Renal cortex interstitium (tissue), 11 donors: ENCODE measurements around the gene ERC1. TPM values are rescaled to one million over a fixed set of nuclear protein-coding genes. Genes with fewer than 3 reads are reported as not detected.
"Not testable (repeated sequence)": the region's sequence is repeated elsewhere in the genome, so short reads cannot be mapped to it uniquely, and the experiment has no call there.

Source experiments
- DNase-seq, 11 donors: peaks; one replicate each; pipeline ENCODE4 v3.0.0-alpha.2; 2013; ENCODE audit warnings: low read depth in 9 of 11, low spot score in 4 of 11; ENCODE audit errors: extremely low read depth in 1 of 11
- polyA plus RNA-seq, 3 donors: library from polyadenylated mRNA; unstranded; fragments of 120-200 nt; gene quantifications; one replicate each; pipeline ENCODE4 v1.2.1, GENCODE V29; 2013; ENCODE audit not compliant: insufficient read length in 3 of 3

Gene ERC1
- polyA plus RNA-seq, 3 donors = 36.8 to 40.4 (median 38.3) TPM

DNA sequence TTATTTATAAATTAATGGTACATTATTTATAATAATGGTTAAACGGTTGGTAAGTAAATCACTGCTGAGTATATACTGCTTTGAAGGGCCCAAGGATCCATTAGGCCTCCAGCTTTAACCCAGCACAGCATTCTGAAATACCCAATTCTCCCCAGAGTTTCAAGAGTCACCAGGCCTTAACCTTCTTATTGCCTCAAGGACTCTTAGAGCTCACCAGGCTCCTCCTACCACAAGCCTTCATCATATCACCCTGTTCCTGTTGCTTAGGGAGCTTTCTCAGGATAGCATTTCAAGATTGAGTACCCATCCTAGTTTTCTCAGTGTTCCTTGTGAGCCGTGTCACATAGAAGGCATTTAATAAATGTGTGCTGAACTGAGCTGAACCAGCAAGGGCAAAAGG lies 360.9 kb downstream of the ERC1 start:
- no peak for DNase-seq

GRCh38 chr12:1353451-1353850 lies 362.4 kb downstream of the ERC1 start:
- DNase-seq = no peak

DNA sequence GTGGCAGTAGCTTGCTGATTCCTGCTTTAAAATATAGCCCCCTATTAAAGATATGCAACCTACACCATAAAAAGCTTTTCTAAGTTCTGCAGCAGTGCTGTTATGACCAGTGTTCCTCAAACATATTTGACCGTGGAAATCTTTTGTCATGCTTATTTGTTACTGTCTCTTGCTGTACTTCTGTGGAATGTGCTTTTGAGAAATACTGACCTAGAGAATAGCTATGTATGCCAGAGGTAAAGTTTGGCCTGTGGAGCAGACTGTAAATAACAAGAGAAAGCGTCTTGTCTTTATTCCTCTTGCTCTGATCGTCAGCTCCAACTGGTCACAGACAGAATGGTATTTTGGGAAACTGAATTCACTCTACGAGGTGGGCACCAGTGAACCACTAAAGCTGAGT lies 364.4 kb downstream of the ERC1 start:
- no peak for DNase-seq

DNA sequence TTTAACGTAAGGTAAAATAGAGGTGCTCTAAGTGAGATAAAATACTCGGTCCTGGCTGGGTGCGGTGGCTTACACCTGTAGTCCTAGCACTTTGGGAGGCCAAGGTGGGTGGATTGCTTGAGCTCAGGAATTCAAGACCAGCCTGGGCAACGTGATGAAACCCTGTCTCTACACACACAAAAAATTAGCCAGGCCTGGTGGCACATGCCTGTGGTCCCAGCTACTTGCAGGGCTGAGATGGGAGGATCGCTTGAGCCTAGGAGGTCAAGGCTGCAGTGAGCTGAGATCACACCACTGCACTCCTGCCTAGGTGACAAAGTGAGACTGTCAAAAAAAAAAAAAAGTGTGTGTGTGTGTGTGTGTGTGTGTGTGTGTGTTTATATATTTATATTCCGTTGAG lies 364.8 kb downstream of the ERC1 start:
- DNase-seq = not testable (repeated sequence)

DNA sequence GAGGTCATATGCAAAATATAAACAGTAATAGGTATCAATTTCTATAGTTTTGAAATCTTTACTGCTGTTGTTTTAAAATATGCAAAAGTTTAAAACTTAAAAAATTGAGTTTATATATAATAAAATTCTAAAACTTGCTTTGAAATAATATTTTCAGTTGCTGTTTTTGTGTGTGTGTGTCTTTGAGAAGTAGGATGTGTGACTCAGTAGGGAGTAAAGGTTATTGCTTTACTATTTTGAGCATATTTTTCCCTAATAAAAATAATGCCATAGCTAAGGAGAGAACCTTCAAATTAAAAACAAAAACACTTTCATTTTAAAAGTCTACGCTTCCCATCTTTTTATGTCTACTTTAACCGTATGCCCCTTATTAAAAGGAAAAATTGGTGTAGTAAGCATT lies 365.3 kb downstream of the ERC1 start:
- DNase-seq = no peak

GRCh38 chr12:1357171-1357570 lies 366.1 kb downstream of the ERC1 start:
- no peak for DNase-seq

DNA sequence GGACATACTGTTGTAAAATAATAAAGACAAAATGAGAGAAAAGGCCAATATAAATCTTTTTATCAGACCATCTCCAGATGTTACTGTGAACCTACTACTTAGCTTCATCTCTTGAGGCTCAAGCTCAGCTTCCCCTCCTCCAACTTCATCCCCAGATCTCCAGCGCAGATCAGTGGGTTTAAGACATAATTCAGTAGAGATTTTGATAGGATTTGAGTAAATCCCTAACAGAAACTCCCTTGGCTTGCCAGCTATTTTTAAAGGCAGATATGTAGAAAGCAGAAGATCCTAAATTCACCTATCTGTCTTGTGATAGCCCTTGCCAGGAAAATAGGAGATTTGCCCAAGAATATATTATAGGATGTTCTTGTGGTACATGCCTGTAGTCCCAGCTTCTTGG lies 366.7 kb downstream of the ERC1 start:
- no peak for DNase-seq

GRCh38 chr12:1360441-1361210 lies 369.6 kb downstream of the ERC1 start:
- no peak for DNase-seq

DNA sequence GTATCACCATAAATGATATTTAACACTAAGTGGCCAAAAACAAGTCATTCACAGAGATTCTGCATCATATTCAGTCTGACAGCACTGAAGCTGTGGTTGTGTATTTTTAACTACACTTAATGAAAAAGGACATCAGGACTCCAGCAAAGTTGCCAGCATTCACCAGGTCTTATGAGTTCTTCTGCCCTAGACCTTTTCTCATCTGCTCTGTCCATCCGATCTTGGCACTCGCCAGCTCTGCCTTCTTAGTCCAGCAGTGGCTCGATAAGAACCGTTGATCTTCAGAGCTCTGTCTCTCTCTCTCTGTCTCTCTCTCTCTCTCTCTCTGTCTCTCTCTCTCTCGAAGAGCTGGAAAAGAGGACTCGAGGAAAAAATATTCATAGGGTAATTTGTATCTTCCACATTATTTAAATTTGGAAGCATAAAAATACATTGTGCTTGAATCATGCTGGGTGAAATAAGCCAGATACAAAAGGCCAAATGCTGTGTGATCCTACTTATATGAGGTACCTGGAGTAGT lies 371.2 kb downstream of the ERC1 start:
- DNase-seq = no peak

- no peak for DNase-seq
Measured at GRCh38 chr12:1365703-1366102, 374.7 kb downstream of the ERC1 start.

GRCh38 chr12:1367331-1368291 lies 376.6 kb downstream of the ERC1 start:
- no peak for DNase-seq

DNA sequence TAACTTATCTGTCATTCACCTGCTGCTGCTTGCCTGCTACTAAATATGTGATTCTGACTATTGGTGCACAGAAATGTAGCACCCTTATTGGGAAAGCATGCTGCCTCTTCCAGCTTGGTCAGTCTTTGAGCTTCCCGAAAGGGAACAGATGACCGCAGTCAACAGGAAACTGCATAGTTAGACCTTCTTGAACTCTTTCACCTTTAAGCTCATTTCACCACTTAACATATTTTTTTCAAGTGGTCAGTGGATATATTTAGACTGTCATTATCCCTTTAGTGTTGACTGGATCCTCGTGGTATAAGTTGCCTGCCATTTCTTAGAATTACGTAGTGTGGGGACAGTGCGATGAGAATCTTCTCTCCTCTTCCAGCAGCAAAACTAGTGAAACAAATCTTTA lies 378.4 kb downstream of the ERC1 start:
- DNase-seq = no peak

- no peak for DNase-seq
Measured at GRCh38 chr12:1369938-1370500, 379.0 kb downstream of the ERC1 start.

- DNase-seq = no peak
Measured at GRCh38 chr12:1373901-1374735, 383.1 kb downstream of the ERC1 start.

GRCh38 chr12:1375323-1375722 lies 384.3 kb downstream of the ERC1 start:
- no peak for DNase-seq

DNA sequence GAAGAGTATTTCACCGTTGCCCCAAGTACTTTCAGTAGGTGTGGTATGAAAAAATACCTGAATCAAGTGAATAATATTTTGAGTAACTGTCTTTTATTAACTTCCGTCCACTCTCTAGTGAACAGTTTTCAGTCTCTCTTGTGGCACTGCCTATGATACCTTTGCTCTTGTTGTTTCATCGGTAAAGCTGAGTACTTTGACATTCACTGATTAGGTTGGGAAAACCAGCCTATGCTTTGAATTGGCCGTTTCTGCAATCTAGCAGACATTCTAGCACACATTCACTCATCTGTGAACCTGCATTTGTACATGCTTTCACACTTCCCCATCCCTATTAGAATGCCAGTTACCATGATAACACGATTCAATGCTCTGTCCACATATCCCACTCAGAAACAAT lies 386.1 kb downstream of the ERC1 start:
- no peak for DNase-seq

DNA sequence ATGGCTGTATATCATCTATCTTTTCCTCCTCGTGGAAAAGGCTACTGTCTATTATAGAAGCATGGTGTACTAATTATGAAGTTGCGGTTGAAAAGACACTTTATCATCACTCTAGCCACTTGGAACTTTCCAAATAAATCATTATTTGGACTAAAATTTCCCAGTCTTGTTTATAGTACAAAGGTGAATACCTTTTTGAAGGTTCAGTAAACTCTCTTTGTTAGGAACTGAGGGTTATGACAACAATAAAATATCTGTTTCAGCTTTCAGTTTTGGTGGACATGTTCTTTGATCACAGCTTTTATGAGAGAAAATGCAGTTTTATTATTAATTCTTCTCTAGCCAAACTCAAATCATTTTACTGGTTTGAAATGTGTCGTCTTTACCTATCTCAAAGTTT lies 386.7 kb downstream of the ERC1 start:
- DNase-seq = no peak

DNA sequence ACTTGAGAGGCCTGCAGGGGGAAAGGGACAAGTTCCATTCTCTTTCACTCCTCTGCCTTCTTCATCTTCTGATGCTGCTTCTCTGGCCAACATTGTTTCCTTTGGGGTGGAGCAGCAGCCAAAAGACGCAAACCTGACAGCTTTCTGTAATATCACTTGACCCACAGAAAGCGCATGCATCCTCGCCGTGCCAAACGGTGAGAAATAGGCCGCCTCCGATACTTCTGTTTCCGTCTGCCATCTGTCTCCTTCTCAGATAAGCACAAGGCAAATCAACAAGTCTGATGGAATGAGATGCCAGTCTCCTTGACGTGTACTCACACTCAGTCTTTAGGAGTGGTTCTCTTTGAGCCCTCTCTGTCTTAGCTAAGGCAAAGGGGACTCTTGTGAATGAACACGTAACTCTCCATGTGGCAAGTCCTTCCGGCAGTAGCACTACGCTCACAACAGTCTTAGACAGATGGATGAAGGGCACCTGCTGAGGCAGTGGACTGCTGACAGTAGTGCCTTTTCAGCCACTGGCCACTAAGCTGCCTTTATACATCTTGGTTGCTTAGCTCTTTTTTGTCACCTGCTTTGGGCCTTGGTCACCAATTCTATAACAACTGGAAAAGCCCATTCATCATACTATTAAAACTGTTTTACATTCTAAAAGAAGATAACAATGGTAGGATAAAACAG lies 389.3 kb downstream of the ERC1 start:
- DNase-seq = no peak
